HFF-Myc (cell line): ENCODE results near the gene ADARB1.

Experiments used
- DNase-seq: peaks from one replicate; pipeline ENCODE4 v3.0.0-alpha.2; 2011; ENCODE audit warnings: low read depth; ENCODE audit errors: extremely low read depth
- H3K4me3 ChIP-seq: replicated peaks from 2 replicates; pipeline ENCODE4 v1.5.1; 2011; ENCODE audit warnings: low read depth, mild to moderate bottlenecking, control low read depth, low read length
- CTCF ChIP-seq: IDR thresholded peaks from 2 replicates; pipeline ENCODE4 v1.5.1; 2012; ENCODE audit warnings: mild to moderate bottlenecking, low read depth, low read length, control low read depth; ENCODE audit errors: missing control alignments

The ADARB1 gene

GRCh38 chr21:45056296-45056904, 18.0 kb upstream of the ADARB1 start:
- H3K4me3 ChIP-seq, result no peak overlapping the region
- TF ChIP-seq CTCF, result no peak
- no peak for DNase-seq

- TF ChIP-seq CTCF, result no peak
- no peak overlapping the region for H3K4me3 ChIP-seq
- no peak for DNase-seq
Measured at GRCh38 chr21:45056917-45057560, 17.3 kb upstream of the ADARB1 start.

- no peak overlapping the region for H3K4me3 ChIP-seq
- TF ChIP-seq CTCF, result no peak
Measured at GRCh38 chr21:45057886-45058285, 16.5 kb upstream of the ADARB1 start.

GRCh38 chr21:45059121-45059520, 15.3 kb upstream of the ADARB1 start:
- DNase-seq, result no peak
- H3K4me3 ChIP-seq, result no peak overlapping the region
- TF ChIP-seq CTCF, result no peak

More at GRCh38 chr21:45057886-45058285, 16.5 kb upstream of the ADARB1 start:
- no peak for DNase-seq

GRCh38 chr21:45060089-45060488, 14.3 kb upstream of the ADARB1 start:
- TF ChIP-seq CTCF, result no peak
- no peak for DNase-seq
- no peak overlapping the region for H3K4me3 ChIP-seq

- no peak for TF ChIP-seq CTCF
Measured at GRCh38 chr21:45060675-45061311, 13.6 kb upstream of the ADARB1 start.

More at GRCh38 chr21:45060675-45061311, 13.6 kb upstream of the ADARB1 start:
- no peak overlapping the region for H3K4me3 ChIP-seq
- no peak for DNase-seq
